ENCODE data around the gene AMPD3.

Gene AMPD3

DNA sequence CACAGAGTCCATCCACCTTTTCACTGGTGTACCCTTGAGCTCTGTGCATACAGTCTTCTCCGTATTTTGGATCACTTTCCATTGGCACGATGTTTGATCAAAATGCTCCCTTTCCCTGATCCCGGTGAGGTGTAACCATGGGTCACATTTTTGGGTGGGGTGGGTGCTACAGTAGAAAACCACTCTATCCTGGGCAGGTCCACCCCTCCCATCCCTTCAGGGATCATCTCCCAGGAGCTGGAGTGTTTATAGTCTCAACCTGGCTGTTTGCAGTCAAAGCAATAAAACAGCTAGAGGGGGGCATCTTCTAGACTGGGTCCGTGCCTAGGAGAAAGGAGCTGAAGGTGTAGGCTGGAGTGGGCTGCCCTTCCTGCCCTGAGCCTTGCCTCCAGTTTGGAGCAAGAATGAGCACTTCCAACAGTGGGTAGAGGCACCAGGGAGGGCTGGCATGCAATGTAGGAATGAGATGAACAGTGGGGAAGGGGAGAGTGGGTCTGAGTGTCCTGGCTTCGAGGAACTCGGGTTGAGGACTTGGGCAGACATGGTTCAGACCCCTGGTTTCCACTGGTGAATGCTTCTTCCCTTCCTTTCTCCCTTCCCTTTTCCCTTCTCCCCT lies 47.1 kb downstream of the AMPD3 start:
- no peak for TF ChIP-seq CTCF (IDR thresholded peaks at IDR 0.05; ENCODE audit: low read depth, low read length)
- no peak overlapping the region for H3K4me3 ChIP-seq (ENCODE audit: low read depth, low read length)
- no peaks in the 10 kb centered on the region for H3K9me3 ChIP-seq (ENCODE audit: severe bottlenecking)
- peaks cover 62% of the 10 kb centered on the region for H3K36me3 ChIP-seq
- DNase-seq, result no peak
- no peak overlapping the region for H3K27ac ChIP-seq
- no peaks in the 10 kb centered on the region for H3K27me3 ChIP-seq (ENCODE audit: insufficient read depth, low read depth, severe bottlenecking)

GRCh38 chr11:10502770-10503169 lies 47.7 kb downstream of the AMPD3 start:
- DNase-seq, result no peak
- H3K36me3 ChIP-seq, result peaks cover 61% of the 10 kb centered on the region
- no peak for TF ChIP-seq CTCF (IDR thresholded peaks at IDR 0.05; ENCODE audit: low read depth, low read length)

DNA sequence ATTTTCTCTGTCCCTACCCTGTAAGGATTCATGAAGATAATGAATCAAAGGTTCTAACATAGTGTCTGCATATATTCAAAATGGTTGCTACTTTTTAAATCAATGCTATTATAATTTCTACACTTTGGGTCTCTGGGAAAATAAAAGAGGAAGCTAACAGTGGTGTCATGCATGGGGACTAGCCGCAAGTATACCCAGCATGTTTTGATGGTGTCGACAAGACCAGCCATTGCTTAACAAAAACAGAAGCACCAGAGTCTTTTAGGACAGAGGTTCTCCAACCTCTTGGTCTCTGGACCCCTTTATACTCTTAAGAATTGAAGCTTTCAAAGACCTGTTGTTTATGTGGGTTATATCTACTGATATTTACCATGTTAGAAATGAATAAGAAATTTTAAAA lies 48.2 kb downstream of the AMPD3 start:
- no peak for DNase-seq
- H3K27me3 ChIP-seq (ENCODE audit: insufficient read depth, low read depth, severe bottlenecking), result no peaks in the 10 kb centered on the region
- H3K9me3 ChIP-seq (ENCODE audit: severe bottlenecking), result no peaks in the 10 kb centered on the region
- H3K36me3 ChIP-seq, result peaks cover 56% of the 10 kb centered on the region
- no peak overlapping the region for H3K27ac ChIP-seq
- no peak for TF ChIP-seq CTCF (IDR thresholded peaks at IDR 0.05; ENCODE audit: low read depth, low read length)
- H3K4me3 ChIP-seq (ENCODE audit: low read depth, low read length), result no peak overlapping the region

More at GRCh38 chr11:10502770-10503169, 47.7 kb downstream of the AMPD3 start:
- no peak overlapping the region for H3K27ac ChIP-seq
- H3K9me3 ChIP-seq (ENCODE audit: severe bottlenecking), result no peaks in the 10 kb centered on the region
- no peaks in the 10 kb centered on the region for H3K27me3 ChIP-seq (ENCODE audit: insufficient read depth, low read depth, severe bottlenecking)
- H3K4me3 ChIP-seq (ENCODE audit: low read depth, low read length), result no peak overlapping the region

DNA sequence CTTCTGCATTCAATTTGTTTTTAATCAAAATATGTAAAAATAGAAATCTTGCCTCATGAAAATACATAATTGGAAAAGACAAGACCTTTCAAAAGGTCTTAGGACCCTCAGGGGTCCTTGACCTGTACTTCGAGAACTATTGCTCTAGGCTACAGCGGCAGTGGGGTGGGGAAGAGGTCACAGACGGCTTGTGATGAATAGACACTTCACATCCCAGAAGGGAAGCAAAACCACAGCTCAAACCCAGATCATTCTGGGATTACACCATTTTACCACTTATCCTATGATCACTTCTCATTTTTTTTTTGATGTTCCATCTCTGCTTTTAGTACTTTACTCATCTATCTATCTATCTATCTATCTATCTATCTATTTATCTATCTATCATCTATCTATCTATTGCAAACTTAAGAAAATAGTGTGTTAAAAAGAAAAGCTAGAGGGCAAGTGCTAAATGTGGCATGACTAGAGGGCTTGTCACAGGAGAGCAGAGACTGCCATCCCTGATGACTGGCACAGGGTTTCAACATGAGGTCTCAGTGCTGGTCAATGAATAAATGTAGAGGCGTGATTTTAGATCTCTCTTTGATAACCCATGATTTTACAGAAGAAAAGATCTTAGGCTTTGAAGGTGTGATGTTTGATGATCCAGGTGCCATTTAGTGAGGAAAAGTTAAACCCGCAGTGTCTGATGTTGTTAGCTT lies 48.9 kb downstream of the AMPD3 start:
- no peaks in the 10 kb centered on the region for H3K9me3 ChIP-seq (ENCODE audit: severe bottlenecking)
- DNase-seq, result no peak
- peaks cover 49% of the 10 kb centered on the region for H3K36me3 ChIP-seq
- no peak overlapping the region for H3K4me3 ChIP-seq (ENCODE audit: low read depth, low read length)
- H3K27ac ChIP-seq, result no peak overlapping the region
- H3K27me3 ChIP-seq (ENCODE audit: insufficient read depth, low read depth, severe bottlenecking), result no peaks in the 10 kb centered on the region
- no peak for TF ChIP-seq CTCF (IDR thresholded peaks at IDR 0.05; ENCODE audit: low read depth, low read length)

GRCh38 chr11:10504490-10504889 lies 49.4 kb downstream of the AMPD3 start:
- no peak for TF ChIP-seq CTCF (IDR thresholded peaks at IDR 0.05; ENCODE audit: low read depth, low read length)
- Histone ChIP-seq H3K4me3 (ENCODE audit: low read depth, low read length) (no peak overlapping the region), H3K27ac (no peak overlapping the region), H3K36me3 (peaks cover 44% of the 10 kb centered on the region), H3K9me3 (ENCODE audit: severe bottlenecking) (no peaks in the 10 kb centered on the region), H3K27me3 (ENCODE audit: insufficient read depth, low read depth, severe bottlenecking) (no peaks in the 10 kb centered on the region)
- DNase-seq, result no peak

Data from WERI-Rb-1 (cell line).